ENCODE results near the gene CC2D2A.

Gene CC2D2A

DNA sequence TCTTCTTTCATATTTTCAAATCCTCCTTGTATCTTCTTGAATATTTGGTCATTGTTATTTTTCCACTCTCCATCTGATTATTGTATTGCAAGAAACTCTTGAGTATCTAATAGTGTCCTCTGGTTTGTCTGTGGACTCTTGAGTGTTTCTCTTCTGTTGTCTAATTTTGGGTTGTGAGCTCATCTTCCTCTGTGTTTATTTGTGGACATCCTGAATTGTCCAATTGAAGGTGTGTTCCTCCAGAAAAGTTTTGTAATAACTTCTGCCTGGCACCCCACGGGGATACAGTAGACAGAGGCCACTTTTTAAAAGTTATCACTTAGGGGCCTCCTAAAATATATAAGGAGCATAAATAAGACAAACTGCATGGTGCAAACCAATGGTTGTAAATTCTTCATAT is 3.1 kb upstream of the CC2D2A start:
- DNase-seq, result no peak

DNA sequence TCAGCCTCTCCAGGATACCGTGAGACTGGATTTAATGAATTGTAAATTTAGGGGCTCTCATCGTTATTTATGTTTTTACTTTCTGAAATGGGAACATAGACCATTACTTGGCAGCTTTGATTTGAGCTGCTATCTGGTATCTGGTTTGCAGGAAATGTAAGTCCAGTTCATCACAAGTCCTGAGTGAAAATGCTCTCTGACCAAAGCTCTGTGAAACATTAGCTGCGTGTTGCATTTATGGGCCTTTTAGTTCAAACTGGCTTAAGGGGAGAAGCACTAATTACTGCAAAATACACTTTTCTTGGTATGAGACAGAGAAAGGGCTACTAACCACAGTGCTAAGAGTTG is 420 bp downstream of the CC2D2A start:
- no peak for DNase-seq

DNA sequence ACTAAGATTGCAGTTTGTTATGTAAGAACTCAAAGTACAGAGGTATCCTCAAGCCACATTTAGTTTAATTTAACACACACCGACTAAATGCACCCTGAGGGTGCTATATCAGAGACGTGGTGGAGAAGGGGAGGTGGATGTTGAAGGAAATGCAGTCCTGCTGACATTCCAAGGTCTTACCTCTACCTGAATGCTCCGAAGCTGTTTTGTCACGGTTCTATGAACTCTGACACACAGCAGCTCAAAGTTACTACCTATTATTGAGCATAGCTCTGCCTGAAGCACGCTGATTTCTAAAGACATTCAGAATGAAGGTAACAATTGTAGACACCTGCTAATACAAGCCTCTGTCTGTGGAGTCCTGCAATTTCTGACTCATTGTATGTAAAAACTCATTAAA is 6.7 kb downstream of the CC2D2A start:
- no peak for DNase-seq

DNA sequence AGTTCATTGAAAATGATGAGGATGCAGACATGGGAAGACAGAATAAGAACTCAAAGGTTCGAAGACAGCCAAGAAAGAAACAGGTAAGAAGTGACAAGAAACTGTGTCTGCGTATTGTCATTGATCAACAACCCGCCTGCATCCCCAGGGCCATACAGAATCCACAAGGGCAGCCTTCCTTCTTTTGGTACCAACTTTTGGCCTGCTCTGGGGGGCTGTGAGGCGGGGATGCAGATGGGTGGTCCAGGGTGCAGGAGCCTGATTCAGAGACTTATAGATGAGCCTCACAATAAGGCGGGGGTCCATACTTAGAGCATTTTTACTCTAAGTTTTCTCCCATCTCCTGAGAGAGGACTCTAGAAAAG is 9.0 kb downstream of the CC2D2A start:
- DNase-seq, result no peak

DNA sequence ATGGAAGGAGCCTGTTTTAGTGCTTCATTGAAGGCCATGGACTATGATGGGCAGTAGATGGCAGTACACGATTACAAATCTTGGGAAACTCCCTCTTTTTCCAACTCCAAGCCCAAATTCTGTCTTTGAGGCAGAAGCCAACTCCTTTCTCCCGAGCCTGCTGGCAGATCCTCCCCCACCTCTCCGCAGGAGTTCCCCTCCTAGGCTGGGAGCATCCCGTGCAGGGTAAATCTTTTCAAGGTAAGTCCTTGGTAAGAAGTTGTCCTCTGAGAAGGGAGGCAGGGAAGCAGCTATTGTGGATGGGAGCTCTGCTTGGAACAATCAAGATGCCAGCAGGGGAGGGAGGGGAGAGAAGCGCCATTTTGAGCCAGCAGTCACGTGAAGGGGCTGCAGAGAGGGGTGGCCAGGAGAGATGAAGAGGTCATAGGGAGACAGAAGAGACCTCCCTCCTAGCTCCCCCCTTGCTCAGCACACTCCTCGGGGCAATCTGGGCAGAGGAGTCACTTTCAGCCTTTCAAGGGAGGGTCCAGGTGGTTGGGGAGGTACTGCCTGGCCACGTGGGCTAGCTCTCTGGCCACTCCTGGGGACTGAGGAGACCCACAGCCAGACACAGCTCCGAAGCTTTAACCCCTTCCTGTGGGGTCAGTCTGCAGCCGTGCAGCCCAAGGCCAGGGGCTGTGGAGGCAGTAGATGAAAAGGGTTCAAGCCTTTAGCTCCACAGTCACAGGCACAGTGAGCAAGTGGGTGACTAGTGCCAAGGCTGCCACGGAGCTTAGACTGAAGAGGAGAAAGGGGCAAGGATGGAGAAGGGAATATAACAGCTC is 9.6 kb downstream of the CC2D2A start:
- DNase-seq, result no peak

DNA sequence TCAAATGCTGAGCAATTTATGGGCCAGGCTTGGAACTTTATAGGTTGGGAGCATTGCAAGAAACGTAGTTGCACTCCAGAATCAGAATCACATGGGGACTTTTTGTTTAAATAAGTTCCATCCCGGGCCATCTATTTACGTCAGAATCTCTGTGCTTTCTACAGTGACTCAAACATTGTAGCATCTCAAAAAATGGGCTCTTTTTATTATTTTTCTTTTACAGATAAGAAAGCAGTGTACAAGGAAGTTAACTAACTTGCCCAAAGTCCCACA is 10.2 kb downstream of the CC2D2A start:
- DNase-seq, result no peak

DNA sequence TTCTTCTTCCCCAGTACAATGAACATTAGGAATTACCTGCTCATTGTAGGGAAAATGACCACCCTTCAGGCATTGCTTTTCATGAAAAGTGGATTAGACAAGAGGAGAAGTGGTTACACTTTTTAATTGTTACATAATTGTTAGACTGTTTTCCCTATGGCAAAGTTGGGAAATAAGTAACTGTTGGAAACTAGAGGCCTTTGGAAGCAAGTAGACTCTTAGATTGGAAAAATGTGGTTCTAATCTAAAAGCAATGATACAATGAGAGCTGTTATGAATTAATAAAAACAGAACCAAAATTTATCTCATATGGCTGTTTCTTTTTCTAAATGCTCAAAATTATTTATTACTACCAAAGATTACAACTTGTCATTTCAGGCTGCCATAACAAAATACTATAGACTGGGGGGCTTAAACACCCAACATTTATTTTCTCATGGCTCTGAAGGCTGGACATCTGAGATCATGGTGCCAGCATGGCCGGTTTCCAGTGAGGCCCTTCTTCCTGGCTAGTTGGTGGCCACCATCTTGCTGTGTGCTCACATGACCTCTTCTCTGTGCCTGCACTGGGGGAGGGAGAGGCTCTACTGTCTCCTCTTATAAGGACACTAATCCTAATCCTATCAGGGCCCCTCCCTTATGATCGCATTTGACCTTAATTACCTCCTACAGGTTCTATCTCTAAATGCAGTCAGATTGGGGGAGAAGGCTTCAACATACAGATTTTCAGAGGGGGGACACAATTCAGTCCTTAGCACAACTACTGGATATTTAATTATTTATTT is 12.5 kb downstream of the CC2D2A start:
- DNase-seq, result no peak

DNA sequence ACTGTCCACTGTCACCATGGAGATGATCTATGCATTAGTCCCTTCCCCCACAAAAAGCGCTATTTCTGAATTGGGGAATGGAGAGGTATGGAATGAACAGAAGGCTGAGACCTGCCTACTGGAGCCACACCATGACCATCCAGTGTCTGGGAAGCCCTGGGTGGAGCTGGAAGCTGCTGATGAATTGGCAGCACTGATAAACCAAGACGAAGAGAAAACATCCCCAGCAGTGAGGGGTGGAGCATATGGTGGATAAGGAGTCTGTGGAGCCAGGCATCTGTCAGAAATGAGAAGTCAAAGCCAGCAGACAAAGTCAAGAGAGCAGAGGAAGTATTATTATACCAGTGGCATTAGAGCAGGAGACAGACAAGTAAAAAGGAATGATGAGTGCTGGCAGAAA is 13.2 kb downstream of the CC2D2A start:
- DNase-seq, result no peak

DNA sequence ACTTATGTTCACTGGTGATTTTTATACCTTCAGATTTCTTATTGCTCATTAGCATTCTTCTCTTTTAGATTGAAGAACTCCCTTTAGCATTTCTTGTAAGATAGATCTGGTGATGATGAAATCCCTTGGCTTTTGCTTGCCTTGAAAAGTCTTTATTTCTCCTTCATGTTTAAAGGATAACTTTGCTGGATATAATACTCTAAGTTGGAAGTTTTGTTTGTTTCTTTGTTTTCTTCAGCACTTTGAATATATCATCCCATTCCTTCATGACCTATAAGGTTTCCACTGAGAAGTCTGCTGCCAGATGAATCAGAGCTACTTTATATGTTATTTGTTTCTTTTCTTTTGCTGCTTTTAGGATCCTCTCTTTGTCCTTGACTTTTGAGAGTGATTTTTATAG is 18.5 kb downstream of the CC2D2A start:
- DNase-seq, result no peak

DNA sequence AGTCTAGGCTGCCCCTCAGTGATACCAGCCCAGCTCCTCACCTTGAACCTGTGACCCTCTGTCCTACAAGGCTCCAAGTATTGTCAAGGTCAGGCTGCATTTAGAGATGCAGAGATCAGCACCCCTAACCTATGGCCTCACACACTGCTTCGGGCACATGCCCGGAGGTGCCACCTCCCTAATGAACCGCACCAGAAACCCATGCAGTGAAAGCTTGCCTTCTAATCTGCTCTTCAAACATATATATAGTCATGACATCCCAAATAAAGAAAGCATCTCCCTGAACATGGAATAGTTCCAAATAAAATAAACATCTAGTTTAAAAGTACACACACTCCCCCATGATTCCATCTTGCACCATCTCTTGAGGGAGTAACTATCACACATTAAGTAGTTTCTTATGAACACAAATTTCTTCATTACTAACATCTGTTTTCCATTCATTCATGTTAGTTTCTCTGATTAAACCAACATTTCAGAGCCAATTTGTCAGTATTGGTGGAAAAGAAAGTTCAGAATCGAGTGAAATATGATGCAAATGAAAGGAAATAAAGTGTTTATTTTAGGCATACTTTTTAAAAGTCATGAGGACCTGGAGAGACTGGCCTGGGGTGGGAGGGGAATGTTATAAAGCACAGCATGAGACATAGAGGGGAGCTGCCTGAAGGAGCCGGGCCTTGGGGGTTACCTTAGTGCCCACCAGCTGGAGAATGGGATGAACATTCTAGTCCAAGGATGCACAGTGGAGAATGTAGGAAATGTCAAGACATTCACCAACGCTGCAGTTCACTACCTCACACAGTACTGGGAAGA is 19.2 kb downstream of the CC2D2A start:
- no peak for DNase-seq

DNA sequence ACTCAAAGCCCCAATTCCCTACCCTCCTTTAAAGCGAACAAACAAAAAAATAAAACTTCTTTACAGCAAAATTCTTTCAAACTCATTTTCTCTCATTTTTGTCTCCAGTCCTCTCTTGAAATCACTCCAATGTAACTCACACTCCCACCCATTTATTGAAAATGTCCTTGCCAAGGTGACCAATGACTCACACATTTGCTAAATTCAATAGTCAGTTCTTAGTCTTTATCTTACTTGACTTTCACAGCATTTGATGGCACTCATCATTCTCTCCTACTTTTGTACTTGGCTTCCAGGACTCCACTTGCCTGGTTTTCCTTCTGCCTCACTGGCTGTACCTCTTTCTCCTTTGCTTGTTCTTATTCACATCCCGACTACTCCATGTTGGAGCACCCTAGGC is 19.9 kb downstream of the CC2D2A start:
- DNase-seq, result no peak

DNA sequence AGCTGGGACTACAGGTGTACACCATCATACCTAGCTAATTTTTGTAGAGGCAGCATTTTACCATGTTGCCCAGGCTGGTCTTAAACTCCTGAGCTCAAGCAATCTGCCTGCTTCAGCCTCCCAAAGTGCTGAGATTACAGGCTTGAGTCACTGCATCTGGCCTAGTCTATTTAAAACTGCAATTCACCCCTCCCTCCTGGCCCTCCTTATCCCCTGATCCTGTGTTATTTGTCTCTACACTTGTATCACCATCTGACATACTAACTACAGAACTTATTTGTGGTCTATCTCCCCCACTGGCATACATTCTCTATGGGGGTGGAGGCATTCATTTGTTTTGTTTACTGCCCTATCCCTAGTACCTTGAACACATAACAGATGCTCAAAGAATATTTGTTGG is 23.7 kb downstream of the CC2D2A start:
- no peak for DNase-seq

DNA sequence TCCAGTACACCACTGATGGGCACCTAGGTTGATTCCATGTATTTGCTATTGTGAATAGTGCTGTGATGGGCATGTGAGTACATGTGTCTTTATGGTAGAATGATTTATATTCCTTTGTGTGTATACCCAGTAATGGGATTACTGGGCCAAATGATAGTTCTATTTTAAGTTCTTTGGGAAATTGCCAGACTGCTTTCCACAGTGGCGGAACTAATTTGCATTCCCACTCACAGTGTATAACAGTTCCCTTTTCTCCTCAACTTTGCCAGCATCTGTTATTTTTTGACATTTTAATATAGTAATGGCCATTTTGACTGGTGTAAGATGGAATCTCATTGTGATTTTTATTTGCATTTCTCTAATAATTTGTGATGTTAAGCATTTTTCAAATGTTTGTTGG is 25.9 kb downstream of the CC2D2A start:
- no peak for DNase-seq

DNA sequence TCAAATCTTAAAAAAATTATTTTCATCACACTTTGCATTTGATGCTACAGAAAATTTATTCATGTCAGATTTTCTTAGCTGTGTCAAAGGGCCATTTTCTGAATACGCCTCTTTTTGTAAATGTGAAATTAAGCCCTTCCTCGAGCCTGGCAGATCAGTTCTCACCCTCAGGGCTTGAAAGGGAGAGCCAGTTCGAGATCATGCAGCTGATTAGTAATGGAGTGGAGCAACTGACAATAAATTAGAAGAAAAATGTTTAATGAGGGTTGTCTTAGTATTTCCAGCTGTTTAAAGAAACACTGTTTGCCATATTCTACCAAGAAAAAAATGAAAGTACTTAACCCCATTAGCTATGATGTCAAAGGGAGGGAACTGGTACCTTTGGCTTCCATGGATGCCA is 28.7 kb downstream of the CC2D2A start:
- no peak for DNase-seq

DNA sequence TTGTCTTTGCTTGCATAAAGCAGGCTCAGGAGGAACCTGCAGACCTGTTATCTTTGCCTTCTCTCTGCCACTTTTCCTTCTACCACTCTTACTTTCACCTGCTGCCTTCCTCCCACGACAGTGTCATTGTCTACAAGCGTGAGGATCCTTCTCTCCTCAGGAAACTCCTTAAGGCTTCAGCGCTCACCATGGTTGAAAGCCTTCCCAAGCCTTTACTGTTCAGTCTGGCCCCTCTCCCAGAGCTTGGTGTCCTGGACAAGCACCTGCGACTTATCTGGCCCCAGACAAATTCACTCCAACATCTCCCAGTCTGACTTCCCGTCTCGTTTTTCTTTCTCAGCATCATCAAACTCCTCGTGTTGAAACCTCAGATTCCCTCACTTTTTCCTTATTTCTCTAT is 31.0 kb downstream of the CC2D2A start:
- no peak for DNase-seq

DNA sequence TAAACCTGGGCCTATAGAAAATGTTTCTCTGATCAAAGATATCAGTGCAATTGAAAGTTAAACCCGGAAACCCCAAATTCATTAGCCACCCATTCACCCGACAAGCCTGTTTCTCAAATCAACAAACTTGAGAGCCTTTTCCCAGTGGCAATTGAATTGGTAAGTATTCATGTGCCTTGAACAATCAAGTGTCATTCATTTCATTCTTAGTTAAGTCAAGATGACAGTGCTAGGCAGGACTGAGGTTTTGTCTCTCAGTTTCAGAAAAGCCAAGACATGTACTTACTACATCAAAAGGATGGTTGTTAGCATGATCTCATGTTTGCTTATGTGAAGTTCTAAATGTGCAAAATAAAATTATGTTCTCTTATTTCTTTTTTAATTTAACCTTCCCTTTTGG is 32.3 kb downstream of the CC2D2A start:
- no peak for DNase-seq

DNA sequence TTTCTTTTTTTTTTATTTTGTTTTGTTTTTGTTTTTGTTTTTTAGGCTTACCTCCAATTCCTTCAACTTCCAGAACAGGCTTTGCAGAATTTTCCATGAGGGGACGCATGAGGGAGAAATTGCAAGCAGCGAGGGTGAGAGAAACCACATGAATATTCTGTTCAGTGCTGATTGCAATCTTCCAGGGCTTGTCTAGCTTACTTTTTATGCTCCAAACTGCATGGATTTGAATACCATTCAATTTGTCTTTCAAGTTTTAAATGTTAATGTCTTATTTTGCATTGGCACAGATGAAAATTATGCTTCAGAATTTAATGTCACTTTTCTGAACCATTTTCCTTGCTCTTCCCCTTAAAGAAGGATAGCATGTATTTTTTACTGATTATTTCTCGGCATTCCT is 32.7 kb downstream of the CC2D2A start:
- no peak for DNase-seq

DNA sequence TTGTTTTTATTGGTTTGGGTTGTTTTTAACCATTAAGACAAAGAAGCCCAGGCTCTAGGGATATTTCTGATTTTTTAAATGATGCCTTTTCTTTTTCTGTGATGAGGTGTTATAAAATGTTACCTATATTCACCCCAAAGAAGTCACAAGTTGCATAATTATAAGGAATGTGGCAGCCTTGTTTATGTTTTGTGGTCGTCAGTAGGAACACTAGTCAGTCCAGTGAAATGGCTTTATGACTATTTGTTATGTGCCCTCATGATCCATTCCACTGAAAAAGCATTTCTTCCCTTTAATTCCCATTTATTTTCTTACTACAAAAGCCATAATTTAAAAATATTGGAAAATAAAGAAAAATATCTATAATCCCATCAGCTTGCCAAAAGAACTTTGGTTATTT is 34.4 kb downstream of the CC2D2A start:
- DNase-seq, result no peak

DNA sequence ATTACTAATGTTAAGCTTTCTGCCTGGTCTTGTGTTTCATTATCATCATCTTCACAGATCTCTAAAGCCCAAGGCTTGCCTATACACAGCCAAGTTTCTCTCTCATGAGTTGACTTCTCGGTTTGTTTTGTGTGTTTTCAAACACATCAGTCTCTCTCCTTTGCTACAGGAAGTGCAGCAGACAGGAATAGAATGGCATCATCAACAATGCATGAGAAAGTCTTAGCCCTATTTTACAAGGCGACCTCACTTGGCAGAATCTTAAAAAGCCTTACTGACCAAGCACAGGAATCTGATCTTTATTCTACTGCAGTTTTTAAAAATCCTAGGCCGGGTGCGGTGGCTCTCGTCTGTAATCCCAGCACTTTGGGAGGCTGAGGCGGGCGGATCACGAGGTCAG is 36.8 kb downstream of the CC2D2A start:
- DNase-seq, result no peak

DNA sequence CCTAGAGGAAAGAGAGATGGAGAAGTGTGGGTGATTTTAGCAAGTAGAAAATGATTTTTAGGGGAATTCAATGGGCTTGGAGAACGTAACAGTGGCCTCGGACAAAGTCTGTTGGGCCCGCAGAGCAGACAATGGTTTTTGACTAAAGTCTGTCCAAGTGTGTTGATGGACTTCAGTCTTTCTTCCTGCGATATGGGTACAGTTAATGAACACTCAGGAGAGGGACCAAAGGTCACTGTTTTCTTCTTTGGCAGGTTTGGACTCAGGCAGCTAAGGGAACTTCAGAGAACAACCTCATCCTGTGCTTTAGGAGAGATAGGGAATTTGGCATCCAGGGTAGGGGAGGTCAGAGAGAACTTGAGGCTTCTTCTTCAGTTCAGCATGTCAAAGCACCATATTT is 38.0 kb downstream of the CC2D2A start:
- DNase-seq, result no peak

DNA sequence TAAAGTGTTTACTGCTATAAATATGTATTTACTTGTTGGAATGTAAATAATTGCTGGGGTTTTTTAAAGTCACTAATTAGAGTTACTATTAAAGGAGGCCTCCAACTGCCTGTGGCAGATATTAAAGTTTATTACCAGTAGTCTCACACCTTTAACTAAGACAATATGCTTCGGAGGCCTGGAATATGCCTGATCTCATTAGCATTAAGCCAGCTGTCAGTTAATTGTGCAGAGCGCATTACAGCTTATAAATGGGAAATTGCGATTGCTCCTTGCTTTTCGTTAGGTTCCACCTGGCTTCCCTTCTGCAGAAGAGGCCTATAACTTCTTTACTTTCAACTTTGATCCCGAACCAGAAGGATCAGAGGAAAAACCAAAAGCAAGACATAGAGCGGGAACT is 41.3 kb downstream of the CC2D2A start:
- DNase-seq, result no peak

DNA sequence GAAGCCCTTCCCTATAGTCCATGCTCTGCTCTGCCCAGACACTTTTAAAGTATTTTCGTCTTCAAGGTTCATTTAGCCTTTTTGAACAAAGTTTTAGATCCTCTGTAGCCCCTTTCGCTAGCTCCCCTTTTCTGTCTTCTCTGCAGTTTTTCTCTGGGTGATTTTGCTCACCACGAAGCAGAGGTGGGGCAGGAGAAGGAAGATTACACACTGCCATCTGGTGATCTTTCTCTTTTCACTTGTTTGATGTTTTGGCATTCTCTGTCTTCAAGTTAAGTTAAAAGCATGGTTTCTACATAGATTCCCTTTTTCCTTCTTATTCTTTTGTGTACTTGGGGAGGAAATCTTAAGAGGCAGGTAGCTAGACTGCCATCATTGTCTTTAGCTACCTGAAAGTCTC is 43.9 kb downstream of the CC2D2A start:
- DNase-seq, result no peak

DNA sequence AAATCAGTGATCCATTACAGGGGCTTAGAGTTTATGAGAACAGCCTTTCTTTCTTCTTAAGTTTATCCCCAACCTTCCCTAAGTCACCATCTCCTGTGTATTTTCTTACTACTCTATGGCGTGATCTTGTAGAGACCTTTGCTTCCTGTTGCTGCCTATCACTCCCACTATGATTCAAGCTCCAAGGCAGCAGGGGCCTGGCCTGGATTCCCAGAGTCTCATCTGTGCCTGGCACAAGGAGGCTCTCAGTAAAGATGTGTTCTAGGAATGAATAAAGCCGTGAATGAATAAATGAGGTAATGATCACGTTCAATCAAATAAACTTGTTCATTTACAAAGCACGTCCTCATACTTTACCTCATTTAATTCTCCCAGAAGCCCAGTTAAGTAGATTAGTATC is 45.4 kb downstream of the CC2D2A start:
- DNase-seq, result no peak

DNA sequence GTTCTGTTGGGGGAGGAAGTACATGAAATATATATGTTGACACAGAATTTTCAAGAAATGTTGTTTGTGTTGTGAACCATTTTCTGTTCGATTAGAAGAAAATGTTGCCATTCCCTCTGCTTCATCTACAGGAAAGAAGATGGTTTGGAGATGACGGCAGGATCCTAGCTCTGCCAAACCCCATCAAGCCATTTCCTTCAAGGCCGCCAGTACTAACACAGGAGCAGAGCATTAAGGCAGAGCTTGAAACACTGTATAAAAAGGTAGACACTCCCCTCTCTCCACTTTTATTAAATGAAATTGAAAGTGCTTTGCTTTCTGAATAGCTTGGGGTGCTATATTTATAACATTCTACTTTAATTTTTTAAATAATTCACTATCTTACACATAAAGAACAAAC is 46.8 kb downstream of the CC2D2A start:
- DNase-seq, result no peak
